Measurements from ENCODE around the gene TNFRSF25. TPM values are rescaled to one million over a fixed set of nuclear protein-coding genes. Genes with fewer than 3 reads are reported as not detected.
A peak's percentile ranks its signal among the peaks of the same experiment; 100 is the strongest.

Gene TNFRSF25
- total and polyA plus RNA-seq, 4 donors, result 4.9 to 19.8 (median 11.7) TPM

- ATAC-seq (ENCODE audit: insufficient read depth, low FRiP score) (no peak), DNase-seq (peak; percentile 54 to 67 (median 56))
- no peak overlapping the region for H3K27ac ChIP-seq (ENCODE audit: low read depth in 1 of 2, low read length in 1 of 2)
These were observed 31.4 kb upstream of the TNFRSF25 start for GRCh38 chr1:6497215-6497866.

GRCh38 chr1:6496890-6497214 is 30.9 kb upstream of the TNFRSF25 start:
- DNase-seq, result no peak
- no peaks in the 10 kb centered on the region for H3K27me3 ChIP-seq (ENCODE audit: control insufficient read depth in 3 of 3, insufficient read depth in 3 of 3, low read length in 2 of 3)
- no peak for ATAC-seq (ENCODE audit: insufficient read depth, low FRiP score)
- H3K36me3 ChIP-seq (ENCODE audit: control insufficient read depth in 4 of 4, insufficient read depth in 4 of 4, low read length in 4 of 4), result no peaks in the 10 kb centered on the region
- H3K4me1 ChIP-seq (ENCODE audit: control insufficient read depth in 5 of 5, insufficient read depth in 5 of 5, low read length in 5 of 5), result peaks cover 0 to 14% (median 5%) of the 10 kb centered on the region in 5 donors
- H3K9ac ChIP-seq (ENCODE audit: insufficient read depth in 1 of 2, low read length in 2 of 2), result peak overlapping the region in 1 of 2 donors; percentile 9
- H3K4me3 ChIP-seq, result no peak overlapping the region
- TF ChIP-seq CTCF (IDR thresholded peaks at IDR 0.05; ENCODE audit: control extremely low read depth, extremely low read depth), result no peak
- H3K9me3 ChIP-seq (ENCODE audit: control insufficient read depth in 4 of 4, insufficient read depth in 3 of 4, low read length in 3 of 4), result no peaks in the 10 kb centered on the region
- no peak overlapping the region for H3K27ac ChIP-seq (ENCODE audit: low read depth in 1 of 2, low read length in 1 of 2)
- WGBS, 2 donors, result 3 to 7% methylated on average over 17 to 21 of the region's 21 CpGs

More at GRCh38 chr1:6497215-6497866, 31.4 kb upstream of the TNFRSF25 start:
- no peaks in the 10 kb centered on the region for H3K36me3 ChIP-seq (ENCODE audit: control insufficient read depth in 4 of 4, insufficient read depth in 4 of 4, low read length in 4 of 4)
- H3K4me1 ChIP-seq (ENCODE audit: control insufficient read depth in 5 of 5, insufficient read depth in 5 of 5, low read length in 5 of 5), result peaks cover 0 to 16% (median 5%) of the 10 kb centered on the region in 5 donors
- peak overlapping the region; percentile 43 for H3K4me3 ChIP-seq
- H3K9me3 ChIP-seq (ENCODE audit: control insufficient read depth in 4 of 4, insufficient read depth in 3 of 4, low read length in 3 of 4), result no peaks in the 10 kb centered on the region
- 0 to 1% methylated on average over 34 to 74 of the region's 74 CpGs for WGBS, 2 donors
- H3K9ac ChIP-seq (ENCODE audit: insufficient read depth in 1 of 2, low read length in 2 of 2), result no peak overlapping the region
- H3K27me3 ChIP-seq (ENCODE audit: control insufficient read depth in 3 of 3, insufficient read depth in 3 of 3, low read length in 2 of 3), result no peaks in the 10 kb centered on the region
- no peak for TF ChIP-seq CTCF (IDR thresholded peaks at IDR 0.05; ENCODE audit: control extremely low read depth, extremely low read depth)

GRCh38 chr1:6496365-6496721 is 30.4 kb upstream of the TNFRSF25 start:
- no peaks in the 10 kb centered on the region for H3K9me3 ChIP-seq (ENCODE audit: control insufficient read depth in 4 of 4, insufficient read depth in 3 of 4, low read length in 3 of 4)
- no peaks in the 10 kb centered on the region for H3K27me3 ChIP-seq (ENCODE audit: control insufficient read depth in 3 of 3, insufficient read depth in 3 of 3, low read length in 2 of 3)
- H3K9ac ChIP-seq (ENCODE audit: insufficient read depth in 1 of 2, low read length in 2 of 2), result peak overlapping the region in 1 of 2 donors; percentile 9
- peaks cover 0 to 15% (median 6%) of the 10 kb centered on the region in 5 donors for H3K4me1 ChIP-seq (ENCODE audit: control insufficient read depth in 5 of 5, insufficient read depth in 5 of 5, low read length in 5 of 5)
- DNase-seq, result no peak
- no peak for ATAC-seq (ENCODE audit: insufficient read depth, low FRiP score)
- H3K4me3 ChIP-seq, result no peak overlapping the region
- TF ChIP-seq CTCF (IDR thresholded peaks at IDR 0.05; ENCODE audit: control extremely low read depth, extremely low read depth), result no peak
- no peaks in the 10 kb centered on the region for H3K36me3 ChIP-seq (ENCODE audit: control insufficient read depth in 4 of 4, insufficient read depth in 4 of 4, low read length in 4 of 4)
- no peak overlapping the region for H3K27ac ChIP-seq (ENCODE audit: low read depth in 1 of 2, low read length in 1 of 2)
- 41 to 42% methylated on average over 13 of the region's 13 CpGs for WGBS, 2 donors
